ENCODE data around the gene PLCL1. TPM values are rescaled to one million over a fixed set of nuclear protein-coding genes. Genes with fewer than 3 reads are reported as not detected.

Gene PLCL1
- polyA plus RNA-seq, 3 donors, result 0.69 to 1.4 (median 0.79) TPM

DNA sequence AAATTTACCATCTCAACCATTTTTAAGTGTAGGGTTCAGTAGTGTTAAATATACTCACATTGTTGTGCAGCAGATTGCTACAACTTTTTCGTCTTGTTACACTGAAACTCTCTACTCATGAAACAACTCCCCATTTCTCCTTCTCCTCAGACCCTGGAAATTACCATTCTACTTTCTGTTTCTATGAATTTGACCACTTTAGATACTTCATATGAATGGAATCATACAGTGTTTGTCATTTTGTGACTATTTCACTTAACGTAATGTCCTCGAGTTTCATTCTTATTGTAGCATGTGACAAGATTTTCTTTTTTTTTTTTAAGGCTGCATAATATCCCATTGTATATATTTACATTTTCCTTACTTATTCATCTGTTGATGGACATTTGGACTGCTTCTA is 203.8 kb downstream of the PLCL1 start:
- H3K36me3 ChIP-seq (replicated peaks in 1 of 2; ENCODE audit: control insufficient read depth in 1 of 2, insufficient read depth in 2 of 2, low read length in 2 of 2), result no peaks in the 10 kb centered on the region
- H3K36me3 Mint-ChIP-seq, result no peaks in the 10 kb centered on the region
- H3K4me3 ChIP-seq (replicated peaks in 1 of 3; ENCODE audit: low read depth in 2 of 3, low read length in 3 of 3), result no peak overlapping the region
- no peak overlapping the region for H3K9ac ChIP-seq (ENCODE audit: insufficient read depth, low read length, poor library complexity, severe bottlenecking)
- WGBS (ENCODE audit: insufficient coverage), result no CpG with 5 or more reads among the region's 3 CpGs
- H3K4me1 ChIP-seq (ENCODE audit: control insufficient read depth in 1 of 2, insufficient read depth in 2 of 2, low read length in 2 of 2), result no peaks in the 10 kb centered on the region
- no peak overlapping the region for H3K4me2 ChIP-seq (replicated peaks; ENCODE audit: extremely low read depth, low read length, poor library complexity, severe bottlenecking)
- H3K79me2 ChIP-seq (ENCODE audit: insufficient read depth, low read length), result no peaks in the 10 kb centered on the region
- H4K20me1 ChIP-seq (ENCODE audit: insufficient read depth, low read length), result no peaks in the 10 kb centered on the region
- no peaks in the 10 kb centered on the region for H3K4me1 Mint-ChIP-seq
- peaks cover 3 to 17% (median 7%) of the 10 kb centered on the region in 7 donors for H3K9me3 Mint-ChIP-seq
- no peak overlapping the region for H2AFZ ChIP-seq (ENCODE audit: insufficient read depth, low read depth, low read length, poor library complexity, severe bottlenecking)
- no peak for DNase-seq
- TF ChIP-seq, protein P1, sequence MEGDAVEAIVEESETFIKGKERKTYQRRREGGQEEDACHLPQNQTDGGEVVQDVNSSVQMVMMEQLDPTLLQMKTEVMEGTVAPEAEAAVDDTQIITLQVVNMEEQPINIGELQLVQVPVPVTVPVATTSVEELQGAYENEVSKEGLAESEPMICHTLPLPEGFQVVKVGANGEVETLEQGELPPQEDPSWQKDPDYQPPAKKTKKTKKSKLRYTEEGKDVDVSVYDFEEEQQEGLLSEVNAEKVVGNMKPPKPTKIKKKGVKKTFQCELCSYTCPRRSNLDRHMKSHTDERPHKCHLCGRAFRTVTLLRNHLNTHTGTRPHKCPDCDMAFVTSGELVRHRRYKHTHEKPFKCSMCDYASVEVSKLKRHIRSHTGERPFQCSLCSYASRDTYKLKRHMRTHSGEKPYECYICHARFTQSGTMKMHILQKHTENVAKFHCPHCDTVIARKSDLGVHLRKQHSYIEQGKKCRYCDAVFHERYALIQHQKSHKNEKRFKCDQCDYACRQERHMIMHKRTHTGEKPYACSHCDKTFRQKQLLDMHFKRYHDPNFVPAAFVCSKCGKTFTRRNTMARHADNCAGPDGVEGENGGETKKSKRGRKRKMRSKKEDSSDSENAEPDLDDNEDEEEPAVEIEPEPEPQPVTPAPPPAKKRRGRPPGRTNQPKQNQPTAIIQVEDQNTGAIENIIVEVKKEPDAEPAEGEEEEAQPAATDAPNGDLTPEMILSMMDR (IDR thresholded peaks at IDR 0.05), result no peak
- intact Hi-C loops (cut with micrococcal nuclease), result no loop called here
- no peak overlapping the region for H3K27ac ChIP-seq (ENCODE audit: low read depth in 1 of 2, low read length in 2 of 2)
- no peak overlapping the region for H3K27ac Mint-ChIP-seq
- H3K9me3 ChIP-seq (replicated peaks in 1 of 2; ENCODE audit: control insufficient read depth in 1 of 2, insufficient read depth in 1 of 2, low read length in 2 of 2), result peaks cover 4 to 10% of the 10 kb centered on the region in 2 donors
- no peak overlapping the region for H3K4me3 Mint-ChIP-seq
- H3K27me3 Mint-ChIP-seq (ENCODE audit: low read depth in 3 of 3), result peaks cover 0 to 1% (median 0%) of the 10 kb centered on the region in 3 donors
- H3K27me3 ChIP-seq (ENCODE audit: control insufficient read depth in 2 of 2, insufficient read depth in 2 of 2, low read length in 2 of 2), result no peaks in the 10 kb centered on the region

DNA sequence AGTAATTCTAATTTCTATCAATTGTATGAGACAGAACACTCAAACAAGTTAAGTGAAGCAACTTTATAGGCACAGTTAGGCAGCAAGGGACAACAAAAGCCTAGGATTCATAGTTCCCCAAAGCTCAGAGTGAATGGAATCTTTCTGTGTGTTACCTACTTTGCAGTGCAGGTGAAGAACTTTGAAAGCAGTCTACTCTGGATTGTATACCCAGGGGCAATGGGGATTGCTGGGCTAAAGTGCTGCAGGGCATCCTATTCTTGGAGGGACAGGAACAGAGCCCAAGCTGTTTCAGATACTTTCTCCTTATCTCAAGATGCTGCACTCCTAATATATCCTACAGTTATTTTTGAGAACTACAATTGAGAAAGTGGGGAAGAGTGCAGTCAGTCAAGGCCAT is 207.6 kb downstream of the PLCL1 start:
- Histone ChIP-seq H3K9me3 (replicated peaks in 1 of 2; ENCODE audit: control insufficient read depth in 1 of 2, insufficient read depth in 1 of 2, low read length in 2 of 2) (peaks cover 4 to 10% of the 10 kb centered on the region in 2 donors), H3K4me3 (replicated peaks in 1 of 3; ENCODE audit: low read depth in 2 of 3, low read length in 3 of 3) (no peak overlapping the region), H3K27me3 (ENCODE audit: control insufficient read depth in 2 of 2, insufficient read depth in 2 of 2, low read length in 2 of 2) (no peaks in the 10 kb centered on the region), H3K36me3 (replicated peaks in 1 of 2; ENCODE audit: control insufficient read depth in 1 of 2, insufficient read depth in 2 of 2, low read length in 2 of 2) (no peaks in the 10 kb centered on the region), H3K4me1 (ENCODE audit: control insufficient read depth in 1 of 2, insufficient read depth in 2 of 2, low read length in 2 of 2) (no peaks in the 10 kb centered on the region), H2AFZ (ENCODE audit: insufficient read depth, low read depth, low read length, poor library complexity, severe bottlenecking) (no peak overlapping the region), H3K79me2 (ENCODE audit: insufficient read depth, low read length) (no peaks in the 10 kb centered on the region), H3K4me2 (replicated peaks; ENCODE audit: extremely low read depth, low read length, poor library complexity, severe bottlenecking) (no peak overlapping the region), H3K27ac (ENCODE audit: low read depth in 1 of 2, low read length in 2 of 2) (no peak overlapping the region), H4K20me1 (ENCODE audit: insufficient read depth, low read length) (no peaks in the 10 kb centered on the region), H3K9ac (ENCODE audit: insufficient read depth, low read length, poor library complexity, severe bottlenecking) (no peak overlapping the region)
- intact Hi-C loops (cut with micrococcal nuclease), result no loop called here
- no peak overlapping the region for H3K4me3 Mint-ChIP-seq
- H3K9me3 Mint-ChIP-seq, result peaks cover 3 to 17% (median 6%) of the 10 kb centered on the region in 7 donors
- H3K36me3 Mint-ChIP-seq, result no peaks in the 10 kb centered on the region
- H3K27me3 Mint-ChIP-seq (ENCODE audit: low read depth in 3 of 3), result no peaks in the 10 kb centered on the region
- no peak for DNase-seq
- H3K27ac Mint-ChIP-seq, result no peak overlapping the region
- TF ChIP-seq, protein P1 (IDR thresholded peaks at IDR 0.05), result no peak
- no peaks in the 10 kb centered on the region for H3K4me1 Mint-ChIP-seq

Measured in CD14-positive monocyte (primary cell).